Dermis blood vessel endothelial cell (primary cell): ENCODE results near the gene CDC42BPB. TPM values are rescaled to one million over a fixed set of nuclear protein-coding genes. Genes with fewer than 3 reads are reported as not detected.
"Not testable (repeated sequence)": the region's sequence is repeated elsewhere in the genome, so short reads cannot be mapped to it uniquely, and the experiment has no call there.

ENCODE experiments used
- DNase-seq: peaks from one replicate; pipeline ENCODE4 v3.0.0; 2010
- total RNA-seq: library from RNA; depleted of rRNA; stranded (reverse); fragments of >200 nt; gene quantifications from 2 replicates; pipeline ENCODE4 v1.2.3, GENCODE V29; 2014

Gene CDC42BPB
- total RNA-seq, 1 donor from 2014 or later = 118 TPM

DNA sequence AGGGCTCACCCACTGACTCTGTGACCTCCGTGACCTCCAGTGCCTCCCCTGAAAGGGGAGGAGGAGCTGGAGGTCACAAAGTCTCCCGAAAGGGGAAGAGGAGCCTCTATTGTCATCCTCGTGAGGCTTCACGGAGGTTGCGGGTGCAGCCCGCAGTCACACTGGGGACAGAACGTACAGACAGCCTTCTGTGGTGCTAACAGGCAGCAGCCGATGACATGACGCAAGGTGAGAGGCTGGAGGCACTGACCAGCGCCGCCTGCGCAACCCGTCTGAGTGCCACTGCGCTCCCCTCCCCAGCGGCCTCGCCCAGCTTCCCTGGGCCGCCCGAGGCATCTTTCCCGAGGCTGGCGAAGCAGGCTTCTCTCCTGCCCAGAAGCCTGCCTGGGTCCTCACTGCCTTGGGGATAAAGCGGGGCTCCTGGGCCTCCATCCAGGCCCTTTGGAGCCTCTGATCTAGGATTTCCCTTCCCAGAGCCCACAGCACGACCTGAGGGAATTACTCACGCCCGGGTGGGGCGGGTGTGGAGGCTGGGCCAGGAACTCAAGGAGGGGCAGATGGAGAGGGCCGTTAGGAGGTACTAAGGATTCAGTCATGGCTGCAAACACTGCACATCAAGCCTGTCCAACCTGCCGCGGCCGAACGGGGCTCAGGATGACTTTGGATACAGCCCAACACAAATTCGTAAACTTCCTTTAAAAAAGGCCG, 14.3 kb upstream of the CDC42BPB start:
- peak; percentile 42 for DNase-seq

DNA sequence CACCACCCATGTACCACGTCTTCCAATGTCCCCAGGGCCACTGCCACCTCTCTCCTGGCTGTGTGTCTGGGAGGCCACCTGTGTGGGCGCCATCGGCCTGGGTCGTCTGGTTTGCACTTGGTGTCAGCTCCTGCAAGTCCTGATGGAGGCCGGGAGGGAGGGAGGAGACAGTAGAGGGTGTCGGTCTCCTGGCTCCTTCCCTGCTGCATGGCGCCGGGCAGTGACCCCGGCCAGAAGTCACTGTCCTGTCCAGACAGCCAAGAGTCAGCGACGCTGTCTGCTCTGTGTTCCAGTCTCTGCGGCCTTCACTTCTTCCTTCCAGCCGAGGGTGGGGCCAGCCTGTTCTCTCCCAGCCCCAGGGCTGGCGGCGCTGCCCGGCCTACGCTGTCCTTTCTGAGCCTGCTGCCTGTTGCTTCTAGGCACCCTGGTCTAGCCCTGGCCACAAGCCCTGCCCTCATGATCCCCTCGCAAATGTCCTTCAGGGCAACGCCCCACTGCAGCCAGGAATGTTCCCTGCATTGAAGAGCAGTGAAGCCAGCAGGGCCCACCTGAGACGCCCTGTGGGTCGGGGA, 13.7 kb upstream of the CDC42BPB start:
- DNase-seq = no peak

DNA sequence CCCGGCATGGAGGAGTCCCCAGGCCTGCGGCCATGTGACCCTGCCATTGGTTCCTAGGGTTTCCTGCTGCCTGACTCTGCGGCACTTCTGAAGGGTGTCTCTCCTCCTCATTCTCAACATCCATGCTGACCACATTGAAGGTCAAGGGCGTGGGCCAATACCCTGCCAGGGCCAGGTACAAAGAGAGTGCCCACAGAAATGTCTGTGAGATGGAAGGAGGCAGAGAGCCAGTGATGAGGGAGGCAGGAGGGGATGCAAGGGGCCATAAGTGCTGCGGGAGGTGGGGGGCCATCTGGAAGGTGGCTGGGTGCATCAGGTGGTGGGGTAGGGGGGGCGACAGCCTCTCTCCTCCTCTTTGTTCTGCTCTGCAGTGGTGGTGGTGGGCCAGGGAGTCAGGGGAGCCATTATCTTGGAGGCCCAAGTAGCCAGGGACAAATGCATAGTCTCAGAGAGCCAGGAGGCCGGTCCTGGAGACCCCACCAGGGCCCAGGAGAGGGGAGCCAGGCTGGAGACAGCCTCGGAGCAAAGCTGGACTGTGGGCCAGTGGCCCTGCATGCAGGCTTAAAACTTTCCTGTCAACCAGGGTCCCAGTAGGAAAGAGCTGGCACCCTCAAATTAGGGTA, 13.0 kb upstream of the CDC42BPB start:
- no peak for DNase-seq

DNA sequence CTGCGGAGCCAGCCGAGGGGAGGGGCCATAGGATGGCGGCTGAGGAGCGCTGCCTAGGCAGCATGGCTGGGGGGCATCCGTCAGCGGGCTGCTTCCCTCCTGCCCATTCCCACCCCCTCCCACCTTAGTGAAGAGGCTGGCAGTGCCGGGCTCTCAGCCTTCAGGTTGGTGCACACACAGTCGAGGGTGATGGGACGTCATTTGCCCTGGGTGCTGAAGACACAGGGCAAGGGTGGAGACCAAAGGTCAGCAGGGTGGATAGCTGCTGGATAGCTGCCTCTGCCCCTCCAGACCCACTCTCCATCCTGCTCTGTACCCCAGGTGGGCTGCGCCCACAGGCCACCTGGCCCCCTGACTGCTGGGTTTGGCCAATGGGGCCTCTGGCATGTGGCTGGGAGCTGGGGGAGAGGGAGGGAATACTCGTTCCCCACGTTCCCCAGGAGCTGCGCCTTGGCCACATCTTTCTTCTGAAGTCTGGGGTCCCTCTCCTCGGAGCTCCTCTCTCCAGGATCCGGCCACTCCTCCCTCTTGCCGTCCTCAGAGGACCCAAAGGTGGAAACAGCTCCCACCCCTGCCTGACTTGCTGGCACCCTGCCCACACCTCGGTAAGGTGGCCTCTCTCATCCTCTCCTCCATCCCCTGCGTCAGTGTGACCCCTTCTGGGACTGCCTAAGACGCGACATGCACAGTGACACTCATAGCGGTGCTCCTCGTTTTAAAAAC, 11.2 kb upstream of the CDC42BPB start:
- no peak for DNase-seq

DNA sequence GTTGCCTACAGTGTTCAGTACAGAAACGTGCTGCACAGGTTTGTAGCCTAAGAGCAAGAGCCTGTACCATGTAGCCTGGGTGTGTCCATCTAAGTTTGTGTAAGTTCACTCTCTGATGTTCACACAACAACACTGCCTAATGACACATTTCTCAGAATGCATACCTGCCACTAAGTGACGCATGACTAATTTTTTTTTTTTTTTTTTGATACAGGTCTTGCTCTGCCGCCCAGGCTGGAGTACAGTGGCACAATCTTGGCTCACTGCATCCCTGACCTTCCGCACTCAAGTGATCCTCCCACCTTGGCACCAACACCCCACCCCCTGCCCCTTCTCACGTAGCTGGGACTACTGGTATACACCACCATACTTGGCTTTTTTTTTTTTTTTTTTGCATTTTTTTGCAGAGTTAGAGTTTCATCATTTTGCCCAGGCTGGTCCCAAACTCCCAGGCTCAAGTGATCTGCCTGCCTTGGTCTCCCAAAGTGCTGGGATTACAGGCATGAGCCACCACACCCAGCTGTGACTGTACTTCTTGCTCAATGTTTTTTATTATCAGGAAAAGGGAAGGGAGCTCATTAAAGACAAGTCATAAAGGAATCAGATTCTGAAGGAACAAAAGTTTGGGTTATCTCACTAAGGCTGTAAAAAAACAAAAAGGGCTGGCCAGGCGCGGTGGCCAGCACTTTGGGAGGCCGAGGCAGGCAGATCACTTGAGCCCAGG, 10.0 kb upstream of the CDC42BPB start:
- DNase-seq = peak; percentile 20

DNA sequence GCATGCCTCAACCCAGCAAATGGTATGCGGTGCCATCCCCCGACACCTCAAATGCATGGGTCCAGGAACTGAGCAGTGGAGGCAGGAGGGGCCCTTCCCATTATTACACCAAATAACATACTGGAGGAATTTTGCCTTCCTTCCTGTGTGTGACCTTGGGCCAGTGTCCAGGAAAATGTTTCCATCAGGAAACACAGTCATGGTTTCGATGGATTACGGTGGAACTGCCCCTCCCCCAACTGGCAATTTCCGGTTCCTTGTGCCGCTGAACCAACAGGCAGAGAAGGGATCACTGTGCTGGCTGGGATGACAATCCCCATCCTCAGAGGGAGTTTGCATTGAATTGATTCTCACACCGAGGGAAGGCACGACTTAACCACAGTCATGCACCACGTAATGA, 9.1 kb upstream of the CDC42BPB start:
- peak; percentile 94 for DNase-seq

DNA sequence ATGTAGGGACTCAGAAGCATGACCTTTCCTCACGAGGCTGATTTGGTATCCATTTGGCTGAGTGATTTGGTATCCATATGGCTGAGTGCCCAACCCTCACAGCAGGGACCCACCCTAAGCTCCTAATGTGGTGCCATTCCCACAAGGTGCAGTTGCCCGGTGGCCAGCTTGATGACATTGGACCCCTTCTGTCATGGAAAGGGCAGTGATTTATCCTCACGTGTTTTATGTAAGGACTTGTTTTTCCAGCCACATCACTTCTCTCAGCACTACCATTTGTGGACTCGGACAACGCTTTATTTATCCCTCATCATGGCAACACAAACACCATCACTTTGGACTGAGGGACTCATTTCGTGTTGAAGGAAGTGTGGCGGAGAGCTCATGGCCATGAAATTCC, 8.5 kb upstream of the CDC42BPB start:
- DNase-seq = peak; percentile 71

DNA sequence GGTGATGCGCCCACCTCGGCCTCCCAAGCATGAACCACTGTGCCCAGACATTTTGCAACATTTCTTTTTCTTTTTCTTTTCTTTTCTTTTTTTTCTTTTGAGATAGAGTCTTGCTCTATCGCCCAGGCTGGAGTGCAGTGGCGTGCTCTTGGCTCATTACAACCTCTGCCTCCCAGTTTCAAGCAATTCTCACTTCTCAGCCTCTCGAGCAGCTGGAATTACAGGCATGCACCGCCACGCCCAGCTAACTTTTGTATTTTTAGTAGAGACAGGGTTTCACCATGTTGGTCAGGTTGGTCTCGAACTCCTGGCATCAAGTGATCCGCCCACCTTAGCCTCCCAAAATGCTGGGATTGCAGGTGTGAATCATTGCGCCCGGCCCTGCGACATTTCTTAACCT, 7.6 kb upstream of the CDC42BPB start:
- DNase-seq = no peak

DNA sequence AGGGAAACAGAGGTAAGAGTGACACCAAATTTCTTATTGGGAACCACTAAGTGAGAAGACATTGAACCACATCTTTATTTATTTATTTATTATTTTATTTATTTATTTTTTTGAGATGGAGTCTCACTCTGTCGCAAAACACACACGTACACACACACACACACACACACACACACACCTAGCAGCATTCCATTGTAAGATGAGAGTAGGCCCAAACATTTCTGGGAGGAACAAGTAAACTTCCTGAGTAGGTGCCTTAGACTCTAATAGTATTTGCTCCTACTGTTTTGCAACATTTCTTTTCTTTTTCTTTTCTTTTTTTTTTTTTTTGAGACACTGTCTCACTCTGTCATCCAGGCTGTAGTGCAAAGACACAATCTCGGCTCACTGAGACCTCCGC, 7.1 kb upstream of the CDC42BPB start:
- no peak for DNase-seq

DNA sequence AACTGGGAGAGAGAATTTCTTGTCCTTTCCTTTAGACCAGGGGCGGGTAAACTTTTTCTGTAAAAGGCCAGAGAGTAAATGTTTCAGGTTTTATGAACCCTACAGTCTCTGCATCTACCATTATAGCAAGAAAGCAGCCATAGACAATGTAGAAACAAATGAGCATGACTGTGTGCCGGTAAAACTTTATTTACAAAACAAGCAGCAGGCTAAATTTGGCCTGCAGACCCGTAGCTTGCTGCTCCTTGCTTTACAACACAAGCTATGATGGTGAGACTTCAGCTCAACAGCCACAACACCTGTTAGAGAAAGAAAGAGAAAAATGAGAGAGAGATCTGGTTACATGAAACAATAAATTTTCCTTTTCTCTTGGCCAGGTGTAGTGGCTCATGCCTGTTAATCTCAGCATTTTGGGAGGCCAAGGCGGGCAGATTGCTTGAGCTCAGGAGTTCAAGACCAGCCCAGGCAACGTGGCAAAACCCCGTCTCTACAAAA, 4.2 kb upstream of the CDC42BPB start:
- no peak for DNase-seq

DNA sequence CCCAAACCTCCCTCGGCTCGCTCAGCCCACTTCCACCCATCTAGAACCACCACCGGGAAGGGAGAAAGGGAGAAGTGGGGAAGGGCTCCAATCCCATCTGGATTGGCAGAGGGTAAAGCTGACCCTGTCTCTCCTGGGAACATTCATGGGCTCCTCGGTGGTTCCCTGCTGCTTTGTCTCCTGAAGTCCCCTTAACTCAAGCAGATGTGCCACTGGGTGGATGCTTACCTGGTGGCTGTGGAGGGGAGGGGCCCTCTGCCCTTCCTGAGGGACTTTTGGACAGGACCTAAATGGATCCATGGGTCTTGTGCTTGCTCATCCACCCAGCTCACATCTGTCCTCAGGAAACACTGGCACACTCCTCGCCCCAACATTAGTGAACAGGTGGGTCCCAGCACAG, 2.2 kb upstream of the CDC42BPB start:
- no peak for DNase-seq

DNA sequence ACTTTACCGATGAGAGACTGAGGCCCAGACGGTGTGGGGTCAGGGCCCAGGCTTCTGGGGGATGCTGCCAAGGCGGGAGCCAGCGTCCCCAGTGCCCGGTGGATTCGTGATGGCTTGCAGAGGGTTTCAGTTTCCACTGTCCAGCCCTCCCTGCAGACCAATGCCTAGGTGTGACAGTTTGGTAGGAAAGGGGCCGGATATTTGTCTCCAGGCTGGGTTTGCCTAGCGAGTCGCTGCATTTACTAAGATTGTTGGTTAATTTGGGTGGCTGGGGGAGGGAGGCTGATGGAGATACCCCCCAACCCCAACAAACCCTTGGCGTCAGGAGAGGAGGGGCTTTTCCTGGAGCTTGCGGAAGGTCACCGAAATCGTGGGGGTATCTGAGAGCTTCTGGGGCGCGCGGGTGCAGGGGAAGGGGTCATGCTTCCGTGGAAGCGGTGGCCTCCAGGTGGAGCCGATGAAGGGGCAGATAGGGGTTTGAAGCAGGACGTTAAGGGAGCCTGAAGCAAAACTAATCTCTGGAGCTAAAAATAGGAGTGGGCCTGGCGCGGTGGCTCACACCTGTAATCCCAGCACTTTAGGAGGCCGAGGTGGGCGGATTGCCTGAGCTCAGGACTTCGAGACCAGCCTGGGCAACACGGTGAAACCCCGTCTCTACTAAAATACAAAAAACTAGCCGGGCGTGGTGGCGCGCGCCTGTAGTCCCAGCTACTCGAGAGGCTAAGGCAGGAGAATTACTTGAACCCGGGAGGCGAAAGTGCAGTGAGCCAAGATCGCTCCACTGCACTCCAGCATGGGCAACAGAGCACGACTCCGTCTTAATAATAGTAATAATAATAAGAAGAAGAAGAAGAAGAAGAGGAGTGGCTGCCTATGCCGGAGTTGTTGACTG, 1.1 kb upstream of the CDC42BPB start:
- peak; percentile 45 for DNase-seq

DNA sequence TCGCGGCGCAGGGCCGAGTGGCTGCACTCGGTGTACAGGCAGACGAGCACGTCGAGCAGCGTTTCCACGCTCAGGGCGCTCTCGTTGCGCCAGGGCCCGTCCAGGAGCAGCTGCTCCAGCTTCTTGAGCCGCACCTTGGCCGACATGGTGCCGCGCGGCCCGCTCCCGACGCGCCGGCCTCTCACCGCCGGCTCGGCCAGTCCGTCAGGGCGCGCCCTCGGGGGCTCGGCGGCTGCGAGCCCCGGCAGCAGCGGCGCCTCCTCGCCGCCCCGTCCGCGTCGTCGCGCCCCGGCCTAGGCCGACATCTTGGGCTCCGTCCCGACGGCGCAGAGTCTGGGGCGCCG, 349 bp downstream of the CDC42BPB start:
- DNase-seq = peak; percentile 48

DNA sequence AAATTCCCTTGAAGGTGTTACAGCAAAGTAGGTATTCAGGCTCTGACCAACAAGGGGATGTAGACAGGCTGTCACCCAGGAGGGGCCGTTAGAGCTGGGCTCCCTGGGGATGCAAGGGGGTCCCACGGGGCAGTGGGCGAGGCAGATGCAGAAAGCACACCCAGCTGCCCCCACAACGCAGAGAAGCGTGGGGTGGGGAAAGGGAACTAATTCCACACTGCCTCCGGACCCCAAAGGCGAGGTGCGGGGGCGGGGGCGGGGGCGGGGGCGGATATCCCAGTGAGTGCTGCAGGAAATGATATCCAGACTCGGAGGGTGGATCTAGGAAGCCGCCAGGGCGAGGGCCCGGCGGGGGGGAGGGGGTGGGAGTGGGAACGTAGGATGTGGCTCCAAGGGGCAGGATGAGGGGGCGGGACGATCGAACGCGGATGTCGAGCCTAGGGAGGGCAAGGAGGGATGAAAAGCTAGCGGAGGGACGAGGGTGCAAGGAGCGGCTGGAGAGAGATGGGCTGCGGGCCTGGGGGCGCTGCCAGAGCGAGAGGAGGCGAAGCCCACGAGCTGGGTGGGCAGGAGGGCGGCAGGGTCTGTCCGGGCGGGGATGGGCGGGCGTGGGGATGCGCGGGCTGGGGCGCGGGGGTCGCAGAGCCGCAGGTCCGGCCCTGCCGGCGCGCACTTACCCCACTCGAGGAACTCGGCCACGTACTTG, 874 bp downstream of the CDC42BPB start:
- peak; percentile 93 for DNase-seq

DNA sequence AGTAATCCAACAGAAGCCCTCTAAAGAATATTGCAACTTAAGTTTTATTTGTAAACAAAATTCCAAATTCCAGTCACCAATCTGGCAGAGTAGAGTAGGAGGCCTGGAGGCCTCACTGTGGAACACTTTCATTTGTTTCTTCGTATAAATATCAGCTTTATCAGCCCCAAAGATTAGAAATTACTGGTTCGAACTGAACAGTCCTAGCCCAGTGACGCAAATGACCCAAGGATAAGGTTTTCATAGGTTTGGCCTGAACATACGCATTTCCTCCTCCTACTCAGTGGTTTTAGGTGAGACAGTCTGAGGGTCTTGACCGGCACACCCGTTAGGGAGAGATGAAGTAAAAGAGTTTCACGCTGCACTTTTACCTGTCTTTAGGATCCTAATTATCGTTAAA, 1.7 kb downstream of the CDC42BPB start:
- peak; percentile 59 for DNase-seq

DNA sequence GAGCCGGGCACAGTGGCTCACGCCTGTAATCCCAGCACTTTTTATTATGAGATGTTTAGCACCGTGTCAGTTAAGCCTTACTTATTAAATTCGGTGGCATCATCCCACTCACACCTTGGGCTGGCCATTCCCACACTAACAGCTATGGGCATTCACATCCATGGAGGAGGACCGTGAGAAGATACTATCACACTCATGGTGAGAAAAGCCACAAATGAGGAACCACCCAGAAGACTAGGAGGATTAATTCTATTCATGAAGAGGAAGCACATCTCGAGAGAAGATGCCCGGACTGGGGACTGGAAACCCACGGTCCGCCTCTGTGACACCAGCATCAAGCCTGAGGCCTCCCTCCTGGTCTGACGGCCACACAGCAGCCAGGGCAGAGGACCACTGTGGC, 4.9 kb downstream of the CDC42BPB start:
- DNase-seq = no peak

DNA sequence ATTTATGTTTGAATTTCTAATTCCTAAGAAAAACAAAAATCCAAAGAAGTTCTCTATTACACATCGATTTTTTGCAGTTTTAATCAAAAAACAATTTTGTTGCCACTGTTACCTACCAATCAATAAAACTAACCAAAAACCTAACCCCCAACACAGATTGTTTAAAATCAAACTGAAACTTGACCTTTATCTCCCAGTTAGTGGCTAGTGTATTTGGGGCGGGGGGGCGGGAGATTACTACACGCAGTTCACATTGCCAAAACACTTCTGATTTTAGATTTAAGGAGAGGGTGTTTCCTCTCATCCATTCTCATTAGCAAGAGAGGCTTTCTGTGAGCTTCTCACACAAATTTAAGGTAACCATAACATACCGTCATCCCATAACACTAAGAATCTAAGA, 6.4 kb downstream of the CDC42BPB start:
- DNase-seq = no peak

DNA sequence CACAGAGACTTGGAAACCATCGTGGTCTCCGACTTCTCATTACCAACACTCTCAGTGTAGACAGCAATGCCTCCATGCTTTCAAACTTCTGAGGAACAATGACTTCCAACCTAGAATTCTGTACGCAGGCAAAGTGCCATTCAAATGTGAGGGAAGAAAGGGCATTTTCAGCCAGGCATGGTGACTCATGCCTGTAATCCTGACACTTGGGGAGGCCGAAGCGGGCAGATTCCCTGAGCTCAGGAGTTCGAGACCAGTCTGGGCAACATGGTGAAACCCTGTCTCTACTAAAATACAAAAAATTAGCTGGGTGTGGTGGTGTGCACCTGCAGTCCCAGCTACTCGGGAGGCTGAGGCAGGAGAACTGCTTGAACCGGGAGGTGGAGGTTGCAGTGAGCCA, 9.9 kb downstream of the CDC42BPB start:
- DNase-seq = not testable (repeated sequence)

DNA sequence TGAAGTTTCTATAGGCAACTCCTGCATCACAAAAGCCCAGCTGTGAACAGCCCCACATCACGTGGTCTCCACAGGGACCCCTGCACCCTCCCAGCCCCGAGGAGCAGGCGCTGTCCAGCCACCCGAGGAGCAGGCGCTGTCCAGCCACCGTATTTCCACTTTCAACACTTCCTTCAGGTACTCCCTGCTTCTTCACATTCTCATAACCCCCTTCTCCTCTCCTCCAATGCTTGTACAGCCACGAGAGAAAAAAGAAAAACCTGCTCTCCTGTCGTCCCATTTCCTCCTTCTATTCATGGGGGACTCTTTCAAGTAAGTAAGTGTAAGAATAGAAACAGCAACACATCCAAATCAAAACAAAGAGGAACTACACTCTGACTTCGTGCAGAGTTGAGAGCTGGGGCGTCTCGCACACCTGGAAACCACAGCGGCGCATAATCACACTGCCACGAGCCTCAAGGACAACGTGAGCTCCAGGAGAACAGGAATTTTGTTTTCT, 11.9 kb downstream of the CDC42BPB start:
- no peak for DNase-seq

DNA sequence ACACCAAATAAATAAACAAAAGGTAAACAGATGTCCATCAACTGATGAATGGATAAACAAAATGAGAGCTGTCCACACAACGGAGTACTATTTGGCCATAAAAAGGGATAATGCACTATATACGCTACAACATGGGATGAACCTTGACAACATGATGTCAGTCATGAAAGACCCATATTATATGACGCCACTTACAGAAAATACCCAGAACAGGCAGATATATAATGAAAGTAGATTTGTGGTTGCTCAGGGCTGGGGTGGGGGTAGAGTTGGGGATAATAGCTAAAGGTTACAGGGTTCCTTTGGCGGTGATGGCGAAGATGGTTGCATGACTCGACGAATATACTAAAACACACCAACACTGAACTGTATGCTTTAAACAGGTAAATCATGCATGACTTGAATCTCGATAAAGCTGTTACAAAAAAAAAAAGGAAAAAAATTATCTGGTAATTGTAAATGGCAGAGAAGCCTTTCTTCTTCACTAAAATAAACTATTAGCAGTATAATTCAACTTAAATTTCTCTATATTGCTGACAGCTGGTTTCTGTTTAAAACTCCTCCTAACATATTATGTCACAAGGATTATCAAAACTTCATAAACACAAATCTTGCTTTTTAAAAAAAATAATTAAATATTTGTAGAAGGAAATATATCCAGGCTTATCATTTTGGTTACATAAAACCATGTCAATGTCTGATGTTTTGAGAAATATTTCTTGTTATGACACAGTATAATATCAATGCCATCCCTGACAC, 13.9 kb downstream of the CDC42BPB start:
- no peak for DNase-seq
